ENCODE data around the gene SMPD3.

Gene SMPD3

DNA sequence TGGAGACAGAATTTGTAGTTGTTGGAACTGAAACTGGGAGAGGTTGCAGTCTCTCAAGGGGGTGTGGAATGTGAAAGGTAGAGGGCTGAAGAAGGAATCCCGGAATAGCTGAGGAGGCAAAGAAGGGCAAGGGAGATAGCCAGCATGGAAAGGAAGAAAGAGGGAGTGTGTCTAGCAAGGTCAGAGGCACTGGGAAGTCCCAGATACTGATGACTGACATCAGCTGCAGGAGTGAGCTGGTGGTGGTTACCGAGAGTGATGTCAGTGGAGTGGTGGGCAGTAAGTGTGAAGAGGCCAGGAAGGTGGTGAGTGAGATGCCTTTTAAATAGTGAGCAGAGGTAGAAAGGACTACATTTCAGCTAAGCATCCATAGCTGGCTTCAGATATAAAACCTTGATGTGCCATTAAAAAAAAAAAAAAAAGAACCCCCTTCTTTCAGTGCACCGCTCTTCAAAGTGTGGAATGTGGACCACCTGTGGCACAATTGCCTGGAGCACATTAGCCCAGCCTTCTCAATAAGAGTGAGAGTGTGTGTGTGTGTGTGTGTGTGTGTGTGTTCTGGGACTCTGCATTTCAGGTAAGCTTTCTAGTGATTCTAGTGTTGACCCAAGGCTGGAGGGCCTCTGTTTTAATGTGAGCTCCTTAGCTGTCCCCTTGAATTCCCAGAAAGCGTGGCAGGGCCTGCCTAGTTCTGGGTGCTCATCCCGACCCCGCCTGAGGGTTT lies 129.0 kb downstream of the SMPD3 start:
- no peak for DNase-seq (ENCODE audit: low read depth)
- H3K4me3 ChIP-seq (replicated peaks; ENCODE audit: low read depth, low read length) = no peak overlapping the region
- TF ChIP-seq, protein P1, sequence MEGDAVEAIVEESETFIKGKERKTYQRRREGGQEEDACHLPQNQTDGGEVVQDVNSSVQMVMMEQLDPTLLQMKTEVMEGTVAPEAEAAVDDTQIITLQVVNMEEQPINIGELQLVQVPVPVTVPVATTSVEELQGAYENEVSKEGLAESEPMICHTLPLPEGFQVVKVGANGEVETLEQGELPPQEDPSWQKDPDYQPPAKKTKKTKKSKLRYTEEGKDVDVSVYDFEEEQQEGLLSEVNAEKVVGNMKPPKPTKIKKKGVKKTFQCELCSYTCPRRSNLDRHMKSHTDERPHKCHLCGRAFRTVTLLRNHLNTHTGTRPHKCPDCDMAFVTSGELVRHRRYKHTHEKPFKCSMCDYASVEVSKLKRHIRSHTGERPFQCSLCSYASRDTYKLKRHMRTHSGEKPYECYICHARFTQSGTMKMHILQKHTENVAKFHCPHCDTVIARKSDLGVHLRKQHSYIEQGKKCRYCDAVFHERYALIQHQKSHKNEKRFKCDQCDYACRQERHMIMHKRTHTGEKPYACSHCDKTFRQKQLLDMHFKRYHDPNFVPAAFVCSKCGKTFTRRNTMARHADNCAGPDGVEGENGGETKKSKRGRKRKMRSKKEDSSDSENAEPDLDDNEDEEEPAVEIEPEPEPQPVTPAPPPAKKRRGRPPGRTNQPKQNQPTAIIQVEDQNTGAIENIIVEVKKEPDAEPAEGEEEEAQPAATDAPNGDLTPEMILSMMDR (IDR thresholded peaks at IDR 0.05; ENCODE audit: low read length, missing control alignments) = no peak

- TF ChIP-seq, protein P1 (IDR thresholded peaks at IDR 0.05; ENCODE audit: low read length, missing control alignments) = no peak
- DNase-seq (ENCODE audit: low read depth) = no peak
- H3K4me3 ChIP-seq (replicated peaks; ENCODE audit: low read depth, low read length) = no peak overlapping the region
These were observed 135.2 kb downstream of the SMPD3 start for GRCh38 chr16:68313116-68313515.

DNA sequence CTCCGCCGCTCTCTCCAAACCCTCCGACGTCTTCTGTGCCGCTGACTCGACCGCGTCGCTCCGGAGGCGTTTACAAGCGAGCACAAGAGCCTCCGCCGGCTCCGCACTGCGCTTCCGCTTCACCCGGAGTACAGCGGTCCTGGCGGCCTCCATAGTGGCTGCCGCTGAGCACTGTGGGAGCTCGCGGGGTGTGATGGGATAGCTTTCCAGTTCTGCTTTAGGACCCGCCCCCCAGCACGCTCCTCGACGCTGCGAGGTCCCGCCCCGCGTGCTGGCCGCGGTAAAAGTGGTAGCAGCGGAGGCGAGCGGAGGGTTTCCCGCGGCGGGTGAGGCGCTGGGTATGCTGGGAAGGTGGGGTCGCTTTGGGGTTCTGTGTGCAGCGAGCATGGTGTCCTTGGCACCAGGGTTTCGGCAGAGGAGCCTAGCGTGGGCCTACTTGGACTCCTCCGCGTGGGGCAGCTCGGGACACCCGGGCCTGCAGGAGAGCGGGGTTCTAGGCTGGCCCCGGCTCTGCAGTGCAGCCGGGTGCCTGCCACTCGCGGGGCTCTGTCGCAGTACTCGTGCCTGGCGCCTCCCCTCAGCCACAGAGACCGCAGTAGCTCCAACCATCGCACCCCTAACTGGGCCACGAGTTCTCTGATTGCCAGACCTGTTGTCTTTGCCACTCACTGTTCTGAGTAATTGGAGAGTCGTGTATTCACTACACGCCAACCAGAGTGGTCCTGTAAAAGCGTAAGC lies 137.4 kb downstream of the SMPD3 start, which contains the start of the genes PRMT7 and SLC7A6OS:
Gene PRMT7 (plus strand): TSS at position 246 of the 738 bp plus-strand sequence. CDS start 4,961 bp downstream, outside the sequence.
Gene SLC7A6OS (minus strand): TSS at position 173 of the 738 bp plus-strand sequence. CDS start 20 bp downstream, at position 153.
- TF ChIP-seq, protein P1 (IDR thresholded peaks at IDR 0.05; ENCODE audit: low read length, missing control alignments) = no peak
- DNase-seq (ENCODE audit: low read depth) = peak; percentile 85
- H3K4me3 ChIP-seq (replicated peaks; ENCODE audit: low read depth, low read length) = peak within 1 kb of the TSS; percentile 98

GRCh38 chr16:68310437-68310773 lies 137.9 kb downstream of the SMPD3 start:
- peak; percentile 20 for DNase-seq (ENCODE audit: low read depth)
- H3K4me3 ChIP-seq (replicated peaks; ENCODE audit: low read depth, low read length) = peak overlapping the region; percentile 98
- TF ChIP-seq, protein P1 (IDR thresholded peaks at IDR 0.05; ENCODE audit: low read length, missing control alignments) = no peak

DNA sequence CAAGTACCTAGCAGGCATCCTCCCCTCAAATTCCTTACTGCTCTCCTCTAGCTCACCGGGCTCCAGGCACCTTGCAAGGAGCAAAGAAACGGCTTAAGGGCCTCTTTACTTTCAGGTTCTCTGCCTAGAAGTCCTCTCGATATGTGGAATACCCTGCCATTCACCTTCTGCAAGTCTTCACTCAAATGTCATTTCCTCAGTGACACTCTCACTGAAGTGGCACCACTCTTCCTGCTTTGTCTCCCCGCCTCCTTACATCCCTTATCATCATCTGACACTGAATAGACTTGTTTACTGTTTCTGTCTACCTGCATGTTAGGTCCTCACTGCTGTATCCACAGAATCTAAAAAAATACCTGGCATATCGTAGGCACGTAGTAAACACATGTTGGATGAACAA lies 138.5 kb downstream of the SMPD3 start:
- H3K4me3 ChIP-seq (replicated peaks; ENCODE audit: low read depth, low read length) = peak overlapping the region; percentile 98
- no peak for DNase-seq (ENCODE audit: low read depth)
- TF ChIP-seq, protein P1 (IDR thresholded peaks at IDR 0.05; ENCODE audit: low read length, missing control alignments) = no peak
